GM12865 (cell line): ENCODE results near the gene PALM.

Source experiments
- DNase-seq: peaks from one replicate; pipeline ENCODE4 v3.0.0; 2010; ENCODE audit warnings: low read depth
- H3K4me3 ChIP-seq: 2 replicates; pipeline ENCODE4 v1.5.1; 2011; ENCODE audit warnings: mild to moderate bottlenecking, low read depth, low read length, control low read depth
- CTCF ChIP-seq: IDR thresholded peaks from 2 replicates; pipeline ENCODE4 v1.5.1; 2011; ENCODE audit warnings: low read length, control low read depth, low read depth, inconsistent platforms; ENCODE audit not compliant: insufficient read depth; ENCODE audit errors: missing control alignments

Gene PALM

DNA sequence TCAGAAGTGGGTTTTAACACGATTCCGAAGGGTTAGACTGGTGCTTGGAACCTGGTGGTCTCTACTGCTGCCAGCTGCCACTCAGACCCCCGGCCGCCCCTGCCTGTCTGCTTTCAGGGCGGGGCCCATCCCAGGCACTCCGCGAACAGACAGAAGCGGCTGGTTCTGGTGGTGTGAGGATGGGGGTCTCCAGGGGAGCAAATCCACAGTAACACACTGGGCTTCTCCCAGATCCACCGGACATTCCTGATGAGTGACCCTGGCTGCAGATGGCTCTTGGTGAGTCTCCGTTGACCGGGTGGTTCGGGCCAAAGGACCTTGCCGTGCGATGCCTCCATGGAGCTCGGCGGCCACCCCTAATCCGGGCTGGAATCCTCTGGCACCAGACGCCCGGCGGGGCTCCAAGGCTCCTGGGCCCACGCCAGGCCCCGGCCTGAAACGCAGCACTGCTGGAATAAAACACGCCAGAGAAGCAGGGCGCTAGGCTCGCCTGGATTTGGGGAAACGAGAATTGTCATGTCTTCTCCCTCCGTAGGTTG lies 86.4 kb downstream of the PALM start:
- no peak for TF ChIP-seq CTCF
- DNase-seq, result no peak
- H3K4me3 ChIP-seq, result no peak overlapping the region

GRCh38 chr19:795691-796581 lies 87.2 kb downstream of the PALM start:
- DNase-seq, result no peak
- no peak for TF ChIP-seq CTCF
- peak overlapping the region; percentile 84 for H3K4me3 ChIP-seq

- TF ChIP-seq CTCF, result no peak
- H3K4me3 ChIP-seq, result peak within 1 kb of the TSS; percentile 85
- DNase-seq, result peak; percentile 100
These were observed 88.2 kb downstream of the PALM start, which contains the start of gene PTBP1 for GRCh38 chr19:796692-797527. Gene PTBP1 (plus strand): TSS chr19:797452. CDS start chr19:797498, 46 bp downstream.
